NT2/D1 (cell line): ENCODE data around the gene EXT2.

Experiments
- SUZ12 ChIP-seq: IDR thresholded peaks from 2 replicates; pipeline ENCODE4 v1.6.1; 2011; ENCODE audit not compliant: insufficient read length, insufficient read depth; ENCODE audit errors: extremely low read depth
- YY1 ChIP-seq: IDR thresholded peaks from 2 replicates; pipeline ENCODE4 v1.6.1; 2011; ENCODE audit not compliant: insufficient read length, insufficient read depth
- ZNF274 ChIP-seq: IDR thresholded peaks from 2 replicates; pipeline ENCODE4 v1.6.1; 2011; ENCODE audit warnings: mild to moderate bottlenecking, low read depth, low read length

DNA sequence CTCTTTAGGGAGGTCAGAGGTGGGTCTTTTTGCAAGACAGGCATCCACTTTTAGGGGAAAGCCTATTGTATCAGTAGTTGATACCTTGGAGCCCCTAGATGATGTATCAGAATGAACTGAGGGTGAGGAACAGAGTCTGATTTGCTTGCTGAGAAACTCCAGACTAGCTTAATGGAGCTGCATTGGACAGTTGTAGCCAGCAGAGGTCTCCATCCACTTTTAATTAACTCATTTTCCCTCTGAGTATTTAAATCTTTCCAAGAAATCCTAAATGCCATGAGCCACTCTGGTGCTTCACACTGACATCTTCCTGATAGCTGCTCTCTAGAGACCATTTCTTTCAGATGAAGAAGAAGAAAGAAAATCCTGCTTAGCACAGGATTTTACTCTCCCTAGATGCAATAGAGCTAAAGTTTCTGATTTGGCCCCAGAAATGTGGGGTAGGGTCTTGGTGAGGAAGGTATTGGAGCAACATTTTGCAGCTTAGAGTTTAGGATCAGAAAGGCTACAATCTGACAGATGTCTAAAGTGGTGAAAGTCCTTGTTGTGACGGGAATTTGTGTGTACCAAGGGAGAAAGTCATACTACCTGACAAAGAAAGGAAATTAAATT, 38.0 kb downstream of the EXT2 start:
- TF ChIP-seq SUZ12 (no peak), YY1 (no peak), ZNF274 (no peak)
